CD4-positive, alpha-beta T cell treated with Interleukin-17A for 1 hour (primary cell): Measurements from ENCODE around the gene KIF2C.
A peak's percentile ranks its signal among the peaks of the same experiment; 100 is the strongest.
"Not testable (repeated sequence)": the region's sequence is repeated elsewhere in the genome, so short reads cannot be mapped to it uniquely, and the experiment has no call there.

ENCODE experiments used
- DNase-seq: peaks from one replicate; pipeline ENCODE4 v3.0.0-alpha.2; 2020

The KIF2C gene

DNA sequence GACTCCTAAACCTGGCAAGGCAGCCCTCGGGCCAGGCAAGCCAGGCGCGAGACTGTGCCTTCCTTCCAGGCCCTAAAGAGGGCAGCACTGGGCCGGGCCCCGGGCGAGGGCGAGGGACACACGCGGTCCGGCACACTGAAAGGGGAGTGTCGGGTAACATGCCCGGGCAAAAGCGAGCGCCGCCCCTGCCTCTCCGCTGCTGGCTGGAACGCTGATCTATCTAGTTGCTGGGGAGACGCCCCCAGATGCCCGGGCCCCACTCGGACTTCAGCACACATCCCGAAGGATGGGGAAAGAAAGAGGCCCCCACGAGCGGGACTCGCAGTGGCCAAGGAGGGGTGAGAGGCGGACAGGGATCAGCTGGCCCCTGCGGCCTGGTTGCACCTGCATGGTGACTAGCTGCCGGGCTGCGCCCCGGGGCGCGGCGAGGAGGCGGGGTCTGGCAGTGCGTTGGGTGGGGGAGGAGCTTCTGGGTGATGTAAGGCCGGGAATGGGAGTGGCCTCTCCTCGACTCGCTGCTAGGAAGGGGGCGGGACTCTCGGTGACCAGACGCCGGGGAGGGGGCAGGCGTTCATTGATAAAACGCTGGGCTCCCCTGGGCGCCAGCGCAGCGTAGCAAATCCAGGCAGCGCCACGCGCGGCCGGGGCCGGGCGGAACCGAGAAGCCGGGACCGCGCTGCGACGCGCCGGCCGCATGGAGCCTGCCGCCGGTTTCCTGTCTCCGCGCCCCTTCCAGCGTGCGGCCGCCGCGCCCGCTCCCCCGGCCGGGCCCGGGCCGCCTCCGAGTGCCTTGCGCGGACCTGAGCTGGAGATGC, 60.3 kb downstream of the KIF2C start, which contains the start of gene PLK3:
TSS of gene PLK3 (plus strand) at position 608 of the 815 bp plus-strand sequence. CDS start at position 695, 87 bp downstream.
- DNase-seq = peak; percentile 99

DNA sequence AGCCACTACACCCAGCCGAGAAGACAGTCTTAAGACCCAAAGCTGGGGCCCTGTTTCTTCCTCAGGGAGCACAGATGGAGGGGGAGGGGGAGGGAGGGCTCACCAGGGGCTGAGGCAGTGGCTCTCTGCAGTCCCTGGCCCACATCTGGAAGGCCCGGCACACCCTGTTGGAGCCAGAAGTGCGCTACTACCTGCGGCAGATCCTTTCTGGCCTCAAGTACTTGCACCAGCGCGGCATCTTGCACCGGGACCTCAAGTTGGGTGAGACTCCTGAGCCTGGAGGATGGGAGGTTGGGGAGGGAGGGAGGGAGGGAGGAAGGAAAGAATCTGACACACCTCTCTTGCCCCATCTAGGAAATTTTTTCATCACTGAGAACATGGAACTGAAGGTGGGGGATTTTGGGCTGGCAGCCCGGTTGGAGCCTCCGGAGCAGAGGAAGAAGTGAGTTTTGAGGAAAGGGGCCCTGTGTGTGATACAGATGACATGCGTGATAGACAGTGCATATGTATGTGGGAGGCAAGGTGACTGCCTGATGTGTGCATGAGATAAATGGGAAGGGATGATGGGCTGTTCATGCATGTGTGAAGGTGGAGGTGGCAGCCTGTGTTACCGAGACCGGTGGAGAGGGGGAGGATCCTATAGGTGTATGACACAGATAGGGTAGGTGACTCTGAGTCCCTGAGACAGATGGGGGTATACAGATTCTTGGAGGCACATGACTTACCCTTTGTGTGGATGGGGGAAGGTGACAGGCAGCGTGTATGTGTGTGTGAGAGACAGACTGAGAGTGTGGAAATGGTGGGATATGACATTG, 62.1 kb downstream of the KIF2C start:
- DNase-seq = peak; percentile 63

DNA sequence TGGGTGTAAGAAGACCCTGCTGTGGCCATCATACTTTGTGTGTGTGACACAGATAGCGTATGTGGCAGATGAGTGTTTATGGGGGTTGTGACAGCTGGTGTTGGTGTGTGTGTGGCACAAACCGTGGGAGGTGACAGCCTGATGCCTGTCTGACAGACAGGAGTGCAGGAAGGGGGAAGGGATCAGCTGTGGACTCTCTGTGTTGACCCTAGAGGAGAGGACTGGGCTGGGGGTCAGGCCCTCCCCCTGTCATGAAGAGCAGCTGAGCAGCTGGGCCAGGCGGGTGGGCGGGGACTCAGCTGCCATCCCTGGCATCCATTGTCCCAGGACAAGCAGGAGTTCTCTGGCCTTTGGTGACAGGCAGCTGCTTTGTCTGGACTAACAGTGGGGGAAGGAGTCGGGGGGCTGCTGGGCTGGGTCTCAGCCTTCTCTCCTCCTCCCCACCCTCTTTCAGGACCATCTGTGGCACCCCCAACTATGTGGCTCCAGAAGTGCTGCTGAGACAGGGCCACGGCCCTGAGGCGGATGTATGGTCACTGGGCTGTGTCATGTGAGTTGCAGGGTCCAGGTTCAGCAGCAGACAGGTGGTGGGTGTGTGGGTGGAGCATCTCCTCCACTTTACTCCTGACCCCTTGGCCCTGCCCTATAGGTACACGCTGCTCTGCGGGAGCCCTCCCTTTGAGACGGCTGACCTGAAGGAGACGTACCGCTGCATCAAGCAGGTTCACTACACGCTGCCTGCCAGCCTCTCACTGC, 62.8 kb downstream of the KIF2C start:
- DNase-seq = peak; percentile 44

- DNase-seq = no peak
These were observed 63.4 kb downstream of the KIF2C start for GRCh38 chr1:44803062-44803311.

- peak; percentile 43 for DNase-seq
These were observed 63.9 kb downstream of the KIF2C start for GRCh38 chr1:44803312-44804095.

DNA sequence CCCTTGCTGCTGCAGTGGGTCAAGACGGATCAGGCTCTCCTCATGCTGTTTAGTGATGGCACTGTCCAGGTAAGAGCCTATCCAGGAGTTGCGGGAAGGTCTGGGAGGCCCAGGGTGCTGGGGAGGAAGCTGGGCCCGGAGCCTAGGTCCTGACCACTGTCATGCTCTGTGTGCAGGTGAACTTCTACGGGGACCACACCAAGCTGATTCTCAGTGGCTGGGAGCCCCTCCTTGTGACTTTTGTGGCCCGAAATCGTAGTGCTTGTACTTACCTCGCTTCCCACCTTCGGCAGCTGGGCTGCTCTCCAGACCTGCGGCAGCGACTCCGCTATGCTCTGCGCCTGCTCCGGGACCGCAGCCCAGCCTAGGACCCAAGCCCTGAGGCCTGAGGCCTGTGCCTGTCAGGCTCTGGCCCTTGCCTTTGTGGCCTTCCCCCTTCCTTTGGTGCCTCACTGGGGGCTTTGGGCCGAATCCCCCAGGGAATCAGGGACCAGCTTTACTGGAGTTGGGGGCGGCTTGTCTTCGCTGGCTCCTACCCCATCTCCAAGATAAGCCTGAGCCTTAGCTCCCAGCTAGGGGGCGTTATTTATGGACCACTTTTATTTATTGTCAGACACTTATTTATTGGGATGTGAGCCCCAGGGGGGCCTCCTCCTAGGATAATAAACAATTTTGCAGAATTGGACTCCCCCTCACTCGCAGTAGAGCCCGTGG, 65.8 kb downstream of the KIF2C start:
- peak; percentile 46 for DNase-seq

- peak; percentile 42 for DNase-seq
These were observed 66.5 kb downstream of the KIF2C start for GRCh38 chr1:44806025-44806703.

GRCh38 chr1:44806704-44807363, 67.2 kb downstream of the KIF2C start, which contains the start of gene DYNLT4:
Gene DYNLT4 (minus strand): TSS chr1:44807351. CDS start chr1:44806668, 683 bp downstream.
- DNase-seq = no peak

- DNase-seq = peak; percentile 96
These were observed 67.9 kb downstream of the KIF2C start for GRCh38 chr1:44807364-44808062.

GRCh38 chr1:44808063-44808937, 68.7 kb downstream of the KIF2C start, which contains the start of gene BTBD19:
Gene BTBD19 (plus strand): TSS chr1:44808523. CDS start chr1:44808821, 298 bp downstream.
- peak; percentile 88 for DNase-seq

DNA sequence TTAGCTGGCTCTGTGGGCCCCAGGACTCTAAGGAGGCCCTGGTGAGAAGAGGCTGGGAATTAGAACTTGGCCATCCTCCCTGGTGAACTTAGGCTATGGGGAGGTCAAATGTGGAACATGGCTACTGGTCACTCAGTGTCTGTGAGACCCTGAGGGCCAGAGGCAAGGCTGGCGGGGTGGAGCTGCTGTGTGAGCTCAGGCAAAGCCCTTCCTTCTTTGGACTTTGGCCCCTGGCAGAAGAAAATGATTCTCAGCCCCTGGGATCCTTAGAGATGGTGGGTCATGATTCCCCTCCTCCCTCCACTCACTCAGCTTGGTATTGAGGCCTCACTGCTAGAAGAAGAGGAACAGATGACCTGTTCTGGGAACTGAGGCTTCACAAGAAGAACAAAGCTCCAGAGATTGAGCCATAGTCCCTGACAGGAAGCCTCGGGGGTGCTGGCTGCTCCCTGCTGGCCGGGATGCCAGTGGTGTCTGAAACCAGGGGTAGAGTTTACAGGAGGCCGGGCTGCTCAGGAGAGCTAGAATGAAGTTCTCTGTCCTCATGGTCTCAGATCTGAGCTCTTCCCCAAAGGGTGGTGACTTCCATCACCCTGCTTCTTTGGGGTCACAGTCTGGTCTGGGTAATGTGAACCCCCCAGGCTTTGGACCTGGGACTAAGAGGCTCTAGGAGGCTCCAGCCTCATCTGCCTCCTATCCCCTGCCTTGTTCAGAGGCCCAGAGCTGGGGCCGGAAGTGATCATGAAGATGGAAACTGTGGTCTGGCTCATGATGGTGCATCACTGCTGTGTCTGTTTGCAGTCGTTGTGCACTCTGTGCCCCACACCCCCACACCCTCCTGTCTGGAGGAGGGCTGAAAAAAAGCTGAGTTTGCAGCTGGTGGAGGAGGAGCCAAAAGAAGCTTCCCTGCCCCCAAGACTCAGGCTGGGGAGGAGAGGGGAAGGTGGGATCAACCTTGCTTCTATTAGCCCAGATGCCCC, 69.6 kb downstream of the KIF2C start:
- DNase-seq = peak; percentile 94

DNA sequence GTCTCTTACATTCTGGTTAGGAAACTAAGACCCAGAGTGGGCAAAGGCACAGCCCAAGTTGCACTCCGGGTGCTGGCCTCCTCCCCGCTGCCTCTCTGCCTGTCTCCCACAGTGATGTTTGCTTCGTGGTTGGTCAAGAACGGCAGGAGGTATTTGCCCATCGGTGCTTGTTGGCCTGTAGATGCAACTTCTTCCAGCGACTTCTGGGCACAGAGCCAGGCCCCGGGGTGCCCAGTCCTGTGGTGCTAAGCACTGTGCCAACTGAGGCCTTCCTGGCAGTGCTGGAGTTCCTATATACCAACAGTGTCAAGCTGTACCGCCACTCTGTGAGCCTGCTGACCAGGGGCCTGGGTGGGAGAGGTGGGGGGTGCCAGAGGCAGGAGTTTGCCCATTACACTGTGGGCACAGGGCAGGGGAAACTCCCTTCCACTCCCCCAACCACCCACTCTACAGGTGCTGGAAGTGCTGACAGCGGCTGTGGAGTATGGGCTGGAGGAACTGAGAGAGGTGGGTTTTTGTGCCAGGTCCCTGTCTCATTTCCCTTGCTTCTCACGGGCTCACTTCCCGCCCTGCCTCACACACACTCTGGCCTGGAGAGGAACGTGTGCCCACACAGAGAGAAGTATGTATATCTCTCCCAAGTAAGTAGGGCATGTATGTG, 70.6 kb downstream of the KIF2C start:
- DNase-seq = peak; percentile 68

- DNase-seq = not testable (repeated sequence)
These were observed 71.1 kb downstream of the KIF2C start for GRCh38 chr1:44810762-44811105.

- DNase-seq = peak; percentile 36
These were observed 71.6 kb downstream of the KIF2C start for GRCh38 chr1:44811234-44811633.

GRCh38 chr1:44812822-44813543, 73.3 kb downstream of the KIF2C start:
- peak; percentile 28 for DNase-seq

DNA sequence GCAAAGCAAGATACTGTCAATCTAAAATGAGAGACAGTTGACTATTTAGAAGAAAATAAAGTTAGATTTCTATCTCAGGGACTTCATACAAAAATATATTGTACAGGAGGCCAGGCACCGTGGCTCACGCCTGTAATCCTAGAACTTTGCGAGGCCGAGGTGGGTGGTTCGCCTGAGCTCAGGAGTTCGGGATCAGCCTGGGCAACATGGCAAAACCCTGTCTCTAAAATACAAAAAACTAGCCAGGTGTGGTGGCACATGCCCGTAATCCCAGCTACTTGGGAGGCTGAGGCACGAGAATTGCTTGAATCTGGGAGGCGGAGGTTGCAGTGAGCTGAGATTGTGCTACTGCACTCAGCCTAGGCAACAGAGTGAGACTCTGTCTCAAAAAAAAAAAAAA, 76.3 kb downstream of the KIF2C start:
- not testable (repeated sequence) for DNase-seq
